Glutamatergic neuron (in vitro differentiated cells): ENCODE data around the gene GNPAT. TPM values are rescaled to one million over a fixed set of nuclear protein-coding genes. Genes with fewer than 3 reads are reported as not detected.
A peak's percentile ranks its signal among the peaks of the same experiment; 100 is the strongest.
"Not testable (repeated sequence)": the region's sequence is repeated elsewhere in the genome, so short reads cannot be mapped to it uniquely, and the experiment has no call there.

Experiments used
- DNase-seq: peaks from one replicate; pipeline ENCODE4 v3.0.0; 2022
- H3K27ac Mint-ChIP-seq: one replicate; pipeline ENCODE4 v1.8.0; 2020; ENCODE audit warnings: mild to moderate bottlenecking, mixed read lengths, inconsistent platforms; ENCODE audit not compliant: unreplicated experiment
- H3K27me3 Mint-ChIP-seq: one replicate; pipeline ENCODE4 v1.8.0; 2020; ENCODE audit warnings: mild to moderate bottlenecking, moderate library complexity, mixed read lengths, inconsistent platforms; ENCODE audit not compliant: unreplicated experiment
- H3K36me3 Mint-ChIP-seq: one replicate; pipeline ENCODE4 v1.8.0; 2020; ENCODE audit warnings: mild to moderate bottlenecking, mixed read lengths, inconsistent platforms; ENCODE audit not compliant: unreplicated experiment
- H3K4me1 Mint-ChIP-seq: one replicate; pipeline ENCODE4 v1.8.0; 2020; ENCODE audit warnings: mild to moderate bottlenecking, low read depth, mixed read lengths, inconsistent platforms; ENCODE audit not compliant: unreplicated experiment
- H3K4me3 Mint-ChIP-seq: one replicate; pipeline ENCODE4 v1.8.0; 2020; ENCODE audit warnings: mild to moderate bottlenecking, mixed read lengths, inconsistent platforms; ENCODE audit not compliant: unreplicated experiment
- H3K9me3 Mint-ChIP-seq: one replicate; pipeline ENCODE4 v1.8.0; 2020; ENCODE audit warnings: mild to moderate bottlenecking, moderate library complexity, mixed read lengths, inconsistent platforms; ENCODE audit not compliant: unreplicated experiment
- CTCF ChIP-seq: fragments of 200-600 bp; sonication (generic); IDR thresholded peaks from one replicate; pipeline ENCODE4 v1.5.0; 2021; ENCODE audit not compliant: partially characterized antibody, unreplicated experiment
- total RNA-seq: library from RNA; stranded (reverse); fragmentation: NEBNext Ultra II Directional; extraction: Animal tissue kit (Norgen Biotek cat#: 25700); gene quantifications from one replicate; pipeline ENCODE4 v1.2.1, GENCODE V29; 2021; ENCODE audit not compliant: unreplicated experiment

GNPAT gene
- total RNA-seq, 1 donor from 2014 or later: 53.9 TPM

- no peak for TF ChIP-seq CTCF
- Mint-ChIP-seq H3K27me3 (peaks cover 10% of the 10 kb centered on the region), H3K9me3 (peaks cover 2% of the 10 kb centered on the region), H3K36me3 (no peaks in the 10 kb centered on the region), H3K4me1 (no peaks in the 10 kb centered on the region), H3K4me3 (no peak overlapping the region), H3K27ac (no peak overlapping the region)
- no peak for DNase-seq
These were observed 32.0 kb upstream of the GNPAT start for GRCh38 chr1:231208980-231209379.

- Mint-ChIP-seq H3K36me3 (no peaks in the 10 kb centered on the region), H3K27me3 (peaks cover 12% of the 10 kb centered on the region), H3K4me3 (no peak overlapping the region), H3K27ac (no peak overlapping the region), H3K9me3 (peaks cover 3% of the 10 kb centered on the region), H3K4me1 (no peaks in the 10 kb centered on the region)
- TF ChIP-seq CTCF: no peak
- DNase-seq: no peak
These were observed 31.5 kb upstream of the GNPAT start for GRCh38 chr1:231209531-231209930.

GRCh38 chr1:231210126-231210525 is 30.9 kb upstream of the GNPAT start:
- Mint-ChIP-seq H3K27ac (no peak overlapping the region), H3K36me3 (no peaks in the 10 kb centered on the region), H3K27me3 (peaks cover 12% of the 10 kb centered on the region), H3K4me1 (no peaks in the 10 kb centered on the region), H3K4me3 (no peak overlapping the region), H3K9me3 (peaks cover 3% of the 10 kb centered on the region)
- DNase-seq: no peak
- no peak for TF ChIP-seq CTCF

GRCh38 chr1:231211005-231211857 is 29.8 kb upstream of the GNPAT start:
- H3K4me3 Mint-ChIP-seq: peak overlapping the region; percentile 85
- no peak overlapping the region for H3K27ac Mint-ChIP-seq
- peaks cover 8% of the 10 kb centered on the region for H3K27me3 Mint-ChIP-seq
- H3K36me3 Mint-ChIP-seq: no peaks in the 10 kb centered on the region
- H3K4me1 Mint-ChIP-seq: peaks cover 1% of the 10 kb centered on the region
- H3K9me3 Mint-ChIP-seq: peaks cover 3% of the 10 kb centered on the region
- peak; percentile 90 for DNase-seq
- peak; percentile 93 for TF ChIP-seq CTCF

- H3K4me3 Mint-ChIP-seq, H3K4me1 Mint-ChIP-seq, H3K9me3 Mint-ChIP-seq, DNase-seq, H3K27me3 Mint-ChIP-seq, H3K36me3 Mint-ChIP-seq, H3K27ac Mint-ChIP-seq: not testable (repeated sequence)
These were observed 28.7 kb upstream of the GNPAT start for GRCh38 chr1:231212301-231212700.
